Lung microvascular endothelial cell (primary cell): ENCODE data around the gene FSTL5. TPM values are rescaled to one million over a fixed set of nuclear protein-coding genes. Genes with fewer than 3 reads are reported as not detected.

Source experiments
- DNase-seq, 2 donors: peaks; one replicate each; pipeline versions ENCODE4 v3.0.0 to v3.0.0-alpha.2; 2010; ENCODE audit warnings: low read depth in 2 of 2
- total RNA-seq: library from RNA; depleted of rRNA; stranded (reverse); fragments of >200 nt; gene quantifications from 2 replicates; pipeline ENCODE4 v1.2.1, GENCODE V29; 2014

FSTL5 gene
- total RNA-seq, 1 donor from 2014 or later = not detected

- no peak for DNase-seq
These were observed 580.3 kb downstream of the FSTL5 start for GRCh38 chr4:161583549-161583948.

DNA sequence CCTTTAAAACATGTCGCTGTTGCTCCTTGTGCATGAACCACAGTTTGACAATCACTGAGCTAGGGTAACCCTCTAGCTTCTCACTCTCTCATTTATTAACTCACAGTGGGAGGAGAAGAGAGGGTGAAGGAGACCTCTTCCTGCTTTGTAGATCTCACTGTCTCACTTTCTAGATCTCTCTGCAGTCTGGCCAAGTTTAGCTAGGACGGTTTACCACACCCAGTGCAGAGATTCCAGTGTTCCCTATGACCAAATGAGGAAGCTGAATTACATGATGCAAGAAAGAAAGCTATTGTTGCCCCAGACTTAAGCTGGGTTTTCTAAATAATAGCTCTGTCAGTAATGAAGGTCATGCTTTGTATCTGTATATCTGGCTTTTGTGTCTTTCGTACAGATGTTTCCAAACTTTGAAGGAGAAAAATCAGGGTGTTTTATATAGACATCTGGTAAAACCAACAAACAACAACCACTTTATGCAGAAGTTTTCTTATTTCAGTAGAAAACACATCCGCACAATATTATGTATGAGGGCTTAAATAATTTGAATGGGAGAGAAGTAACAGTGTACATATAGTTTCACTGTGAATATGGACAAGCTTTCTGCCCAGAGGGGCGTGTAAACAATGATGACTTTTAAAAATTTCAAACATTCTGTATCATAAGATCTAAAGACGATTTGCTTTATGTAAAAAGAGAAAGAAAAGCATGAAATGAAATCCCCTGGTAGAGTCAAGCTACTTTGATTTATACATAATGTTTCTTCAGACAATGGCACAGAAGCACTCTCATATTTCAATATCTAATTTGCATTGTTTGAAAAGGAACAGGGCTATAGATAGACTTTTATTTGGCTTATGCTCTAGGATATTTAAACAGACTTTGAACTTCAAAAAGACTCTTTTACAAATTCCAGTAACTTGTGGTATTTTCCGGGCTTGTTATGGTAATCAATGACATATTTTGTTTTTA lies 582.3 kb downstream of the FSTL5 start:
- DNase-seq = no peak

- peak; percentile 16 to 67 for DNase-seq
These were observed 586.1 kb downstream of the FSTL5 start for GRCh38 chr4:161577579-161578301.

DNA sequence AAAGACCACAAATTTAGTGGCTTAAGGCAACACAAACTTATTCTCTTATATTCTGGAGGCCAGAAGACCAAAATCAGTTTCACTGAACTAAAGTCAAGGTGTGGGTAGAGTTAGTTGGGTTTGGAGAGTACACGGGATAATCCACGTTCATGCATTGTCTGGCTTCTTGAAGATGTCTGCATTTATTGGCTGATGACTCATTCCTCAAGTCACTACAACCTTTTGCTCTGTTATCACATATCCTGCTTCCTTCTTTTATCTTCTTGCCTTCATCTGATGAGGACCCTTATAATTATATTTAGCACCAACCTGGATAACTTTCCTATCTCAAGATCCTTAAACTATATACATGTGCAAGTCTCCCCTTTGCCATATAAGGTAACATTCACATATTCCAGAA lies 590.0 kb downstream of the FSTL5 start:
- DNase-seq = peak in 1 of 2 donors; percentile 5

DNA sequence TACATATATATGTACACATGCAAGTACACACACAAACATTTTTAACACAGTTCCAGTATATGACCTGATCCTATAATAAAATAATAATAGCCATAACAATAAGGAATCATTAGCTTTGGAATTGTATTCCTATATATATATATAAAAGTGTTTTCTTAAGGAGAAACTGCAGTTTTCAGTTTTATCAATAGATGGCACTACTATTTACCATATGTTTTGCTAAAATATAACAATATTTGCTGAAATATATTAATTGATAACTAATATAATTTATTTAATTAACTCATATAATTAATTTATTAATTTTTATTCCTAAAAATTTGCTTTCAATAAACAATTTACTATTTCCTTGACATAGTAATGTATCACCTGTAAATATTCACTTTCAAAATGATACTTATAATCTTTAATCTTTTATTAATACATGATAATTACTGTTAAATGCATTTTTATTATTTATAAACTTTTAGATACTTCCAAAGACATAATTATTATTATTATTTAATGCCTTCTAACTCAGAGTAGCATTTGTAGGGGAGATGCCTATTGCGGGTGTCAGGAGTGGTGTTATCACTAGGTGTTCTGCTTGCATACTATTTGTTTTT lies 599.5 kb downstream of the FSTL5 start:
- DNase-seq = peak; percentile 24 to 28

- DNase-seq = peak in 1 of 2 donors; percentile 71
These were observed 607.8 kb downstream of the FSTL5 start for GRCh38 chr4:161555689-161556660.

GRCh38 chr4:161554372-161554990 lies 609.3 kb downstream of the FSTL5 start:
- DNase-seq = peak in 1 of 2 donors; percentile 77

GRCh38 chr4:161546902-161547301 lies 616.9 kb downstream of the FSTL5 start:
- no peak for DNase-seq

DNA sequence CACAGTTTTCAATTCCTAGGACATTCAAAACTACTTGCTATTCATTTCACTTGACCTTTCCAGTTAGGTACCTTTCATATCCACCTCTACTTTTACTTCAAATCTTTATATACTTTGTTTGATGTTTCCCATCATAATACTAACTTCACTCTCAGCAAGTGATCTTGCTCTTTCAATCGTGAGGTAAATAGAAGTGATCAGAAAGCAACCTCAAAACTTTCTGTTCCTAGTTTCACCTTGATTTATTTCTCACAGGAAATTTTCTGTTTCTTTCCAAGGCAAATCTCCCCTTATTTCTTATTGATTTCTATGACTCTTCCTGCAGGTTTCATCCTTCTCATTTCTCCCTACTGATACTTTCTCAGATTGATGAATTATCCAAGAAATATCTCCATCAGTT lies 623.5 kb downstream of the FSTL5 start:
- no peak for DNase-seq

GRCh38 chr4:161538941-161539340 lies 624.9 kb downstream of the FSTL5 start:
- no peak for DNase-seq

DNA sequence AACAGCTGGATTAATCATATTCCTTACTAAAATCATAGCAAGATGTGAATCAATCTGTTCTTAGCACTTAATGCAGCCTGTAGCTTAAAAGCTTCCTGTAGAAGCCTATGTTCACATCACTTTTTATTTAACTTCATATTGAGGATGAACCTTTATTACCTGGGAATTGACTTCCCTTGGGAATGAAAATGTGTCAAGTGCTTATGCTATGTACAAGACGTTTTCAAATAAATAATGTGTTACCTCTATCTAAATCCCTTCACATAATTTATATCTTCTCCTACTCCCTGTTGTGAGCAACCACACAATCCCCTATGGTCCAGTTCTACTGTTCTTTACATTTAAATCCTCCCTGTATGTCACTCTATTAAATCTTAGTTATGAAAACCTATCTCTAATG lies 633.1 kb downstream of the FSTL5 start:
- no peak for DNase-seq

DNA sequence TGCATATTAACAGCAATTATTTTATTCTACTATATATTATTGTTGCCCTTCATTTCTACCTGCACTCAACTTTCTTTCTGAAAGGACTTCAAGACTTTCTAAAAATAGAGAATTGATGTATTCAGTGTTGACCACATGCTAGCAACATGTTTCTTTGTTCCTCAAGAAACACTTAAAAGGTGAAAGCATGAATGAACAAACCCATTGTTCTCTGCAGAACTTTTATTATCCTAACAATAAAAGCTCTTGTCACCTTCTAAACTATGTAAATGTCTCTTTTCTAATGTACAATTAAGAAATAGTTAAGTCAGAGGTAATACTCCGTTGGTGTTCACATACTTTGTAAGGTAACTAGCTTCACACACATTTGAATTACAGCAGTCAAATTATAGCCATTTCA lies 638.7 kb downstream of the FSTL5 start:
- no peak for DNase-seq

GRCh38 chr4:161522031-161522430 lies 641.8 kb downstream of the FSTL5 start:
- no peak for DNase-seq

DNA sequence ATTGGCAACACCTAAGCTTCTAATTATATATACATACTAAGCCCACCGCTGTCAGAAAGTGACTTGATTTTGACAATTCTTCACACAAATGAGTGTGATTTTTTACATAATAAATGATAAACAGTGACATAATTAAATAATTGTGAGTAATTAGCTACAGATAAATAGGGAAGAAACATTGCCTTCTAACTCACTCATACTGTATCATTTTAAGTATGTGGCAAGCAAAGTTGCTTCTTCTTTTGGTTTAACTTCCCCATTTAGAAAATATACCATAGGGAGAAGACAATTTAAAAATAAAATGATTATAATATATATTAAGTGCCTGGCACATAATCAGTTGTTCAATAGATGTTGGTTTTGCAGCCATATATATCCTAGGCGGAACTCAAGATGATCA lies 644.2 kb downstream of the FSTL5 start:
- DNase-seq = no peak

DNA sequence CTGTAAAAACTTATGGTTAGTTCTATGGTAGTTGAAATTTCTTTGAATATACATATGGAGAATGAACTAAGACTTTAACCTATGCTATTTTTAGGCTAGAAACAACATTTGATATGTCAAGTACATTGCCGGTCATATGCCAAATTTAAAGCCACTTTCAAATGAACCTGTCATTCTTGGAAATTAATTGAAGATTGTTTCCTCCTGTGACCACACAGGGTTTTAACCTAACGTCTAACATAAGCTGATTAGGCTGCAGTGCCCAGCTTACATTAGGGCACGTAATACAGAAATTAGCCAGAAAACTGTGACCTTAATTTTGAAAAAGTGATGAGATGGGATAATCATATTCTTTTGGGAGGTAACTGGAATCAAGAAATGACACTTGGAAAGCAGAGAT lies 645.9 kb downstream of the FSTL5 start:
- no peak for DNase-seq

DNA sequence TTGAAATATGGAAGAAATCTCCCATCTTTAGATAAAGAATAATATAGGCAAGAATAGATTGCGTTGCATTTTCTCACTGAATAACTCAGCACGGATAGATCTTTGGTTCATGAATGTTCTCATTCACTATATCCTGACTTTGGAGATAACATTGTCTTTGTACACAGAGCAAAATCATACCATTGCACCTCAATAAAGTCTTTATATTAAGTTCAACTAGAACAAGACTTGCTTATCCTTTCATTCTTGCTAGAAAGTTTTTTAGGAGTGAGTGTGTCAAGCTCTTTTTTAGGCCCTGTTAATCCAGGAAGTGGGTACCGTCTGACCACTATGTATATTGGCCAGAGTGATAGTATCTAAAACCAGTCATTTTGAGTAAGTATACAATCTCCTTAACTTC lies 658.7 kb downstream of the FSTL5 start:
- DNase-seq = no peak

GRCh38 chr4:161498155-161498554 lies 665.6 kb downstream of the FSTL5 start:
- no peak for DNase-seq

- DNase-seq = no peak
These were observed 677.3 kb downstream of the FSTL5 start for GRCh38 chr4:161486461-161486860.

- DNase-seq = no peak
These were observed 697.5 kb downstream of the FSTL5 start for GRCh38 chr4:161466316-161466715.

DNA sequence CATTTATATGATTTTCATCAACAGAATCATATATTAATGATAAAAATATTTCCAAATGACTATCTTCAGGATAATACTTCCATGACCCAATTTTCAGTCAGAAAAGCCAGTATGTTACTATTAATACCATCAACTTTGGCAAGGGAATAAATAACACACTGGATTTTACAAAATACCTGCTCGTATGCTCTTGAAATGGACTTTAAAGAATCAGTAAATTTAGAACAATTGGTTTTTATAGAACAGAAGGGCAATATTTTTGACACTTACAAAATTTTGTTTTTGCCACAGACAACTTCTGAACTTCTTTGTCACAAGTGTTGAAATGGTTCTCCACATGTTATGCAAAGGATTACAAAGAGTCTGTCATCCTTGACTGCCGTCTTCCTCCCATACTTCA lies 700.4 kb downstream of the FSTL5 start:
- no peak for DNase-seq

- DNase-seq = no peak
These were observed 705.9 kb downstream of the FSTL5 start for GRCh38 chr4:161457906-161458305.
